ENCODE data around the gene ODF2.
"Not testable (repeated sequence)": the region's sequence is repeated elsewhere in the genome, so short reads cannot be mapped to it uniquely, and the experiment has no call there.

Gene ODF2

GRCh38 chr9:128482186-128482585, 26.4 kb downstream of the ODF2 start:
- no peak for DNase-seq (ENCODE audit: low read depth in 2 of 3, low spot score in 2 of 3)

- DNase-seq (ENCODE audit: low read depth in 2 of 3, low spot score in 2 of 3) = no peak
Measured at GRCh38 chr9:128484686-128485413, 29.0 kb downstream of the ODF2 start.

GRCh38 chr9:128485414-128485855, 29.6 kb downstream of the ODF2 start:
- no peak for DNase-seq (ENCODE audit: low read depth in 2 of 3, low spot score in 2 of 3)

- DNase-seq (ENCODE audit: low read depth in 2 of 3, low spot score in 2 of 3) = no peak
Measured at GRCh38 chr9:128486201-128486600, 30.4 kb downstream of the ODF2 start.

GRCh38 chr9:128493424-128493823, 37.6 kb downstream of the ODF2 start:
- no peak for DNase-seq (ENCODE audit: low read depth in 2 of 3, low spot score in 2 of 3)

- no peak for DNase-seq (ENCODE audit: low read depth in 2 of 3, low spot score in 2 of 3)
Measured at GRCh38 chr9:128494108-128494745, 38.4 kb downstream of the ODF2 start.

GRCh38 chr9:128494746-128495129, 38.9 kb downstream of the ODF2 start:
- DNase-seq (ENCODE audit: low read depth in 2 of 3, low spot score in 2 of 3) = no peak

GRCh38 chr9:128495296-128495695, 39.5 kb downstream of the ODF2 start:
- DNase-seq (ENCODE audit: low read depth in 2 of 3, low spot score in 2 of 3) = no peak

GRCh38 chr9:128495804-128496417, 40.1 kb downstream of the ODF2 start:
- DNase-seq (ENCODE audit: low read depth in 2 of 3, low spot score in 2 of 3) = no peak

GRCh38 chr9:128497824-128498610, 42.2 kb downstream of the ODF2 start:
- DNase-seq (ENCODE audit: low read depth in 2 of 3, low spot score in 2 of 3) = no peak

- no peak for DNase-seq (ENCODE audit: low read depth in 2 of 3, low spot score in 2 of 3)
Measured at GRCh38 chr9:128498911-128499310, 43.1 kb downstream of the ODF2 start.

GRCh38 chr9:128499920-128500319, 44.1 kb downstream of the ODF2 start:
- no peak for DNase-seq (ENCODE audit: low read depth in 2 of 3, low spot score in 2 of 3)

GRCh38 chr9:128503415-128503825, 47.6 kb downstream of the ODF2 start:
- DNase-seq (ENCODE audit: low read depth in 2 of 3, low spot score in 2 of 3) = not testable (repeated sequence)

GRCh38 chr9:128503870-128504269, 48.1 kb downstream of the ODF2 start:
- DNase-seq (ENCODE audit: low read depth in 2 of 3, low spot score in 2 of 3) = no peak

GRCh38 chr9:128504485-128505413, 48.9 kb downstream of the ODF2 start, which contains the start of gene GLE1:
GLE1 (plus strand) TSS chr9:128504719; CDS start chr9:128504806, 87 bp downstream.
- DNase-seq (ENCODE audit: low read depth in 2 of 3, low spot score in 2 of 3) = peak; percentile 91 to 95 (median 93)

GRCh38 chr9:128505414-128505765, 49.6 kb downstream of the ODF2 start:
- DNase-seq (ENCODE audit: low read depth in 2 of 3, low spot score in 2 of 3) = no peak

- DNase-seq (ENCODE audit: low read depth in 2 of 3, low spot score in 2 of 3) = not testable (repeated sequence)
Measured at GRCh38 chr9:128505906-128506305, 50.1 kb downstream of the ODF2 start.

- no peak for DNase-seq (ENCODE audit: low read depth in 2 of 3, low spot score in 2 of 3)
Measured at GRCh38 chr9:128512820-128513219, 57.0 kb downstream of the ODF2 start.

- no peak for DNase-seq (ENCODE audit: low read depth in 2 of 3, low spot score in 2 of 3)
Measured at GRCh38 chr9:128521956-128522355, 66.2 kb downstream of the ODF2 start.

GRCh38 chr9:128523199-128523925, 67.6 kb downstream of the ODF2 start:
- no peak for DNase-seq (ENCODE audit: low read depth in 2 of 3, low spot score in 2 of 3)

Measured in activated CD8-positive, alpha-beta memory T cell treated with anti-CD3 and anti-CD28 coated beads for 48 hours (primary cell).